GM12878 (cell line): ENCODE data around the gene IL4I1. TPM values are rescaled to one million over a fixed set of nuclear protein-coding genes. Genes with fewer than 3 reads are reported as not detected.

Experiments used
- CBX5 ChIP-seq: sonication (generic); IDR thresholded peaks from 2 replicates; pipeline ENCODE4 v1.6.1; 2016; ENCODE audit warnings: low read depth, moderate library complexity, mild to moderate bottlenecking, inconsistent platforms
- CHD2 ChIP-seq: IDR thresholded peaks from 2 replicates; pipeline ENCODE4 v1.6.1; 2011; ENCODE audit warnings: low read depth, low read length, improper control_type of control experiment, borderline replicate concordance
- ETV6 ChIP-seq, 2 experiments: fragments of 450-650 bp in 1 of 2; IDR thresholded peaks in 1 of 2; conservative IDR thresholded peaks in 1 of 2; 2 replicates each; pipeline ENCODE4 v1.6.1; 2014; ENCODE audit warnings: antibody characterized with exemption in 1 of 2, borderline replicate concordance in 1 of 2, low read depth in 1 of 2, mild to moderate bottlenecking in 1 of 2, moderate library complexity in 1 of 2
- EZH2 ChIP-seq: IDR thresholded peaks from 2 replicates; pipeline ENCODE4 v1.6.1; 2012; ENCODE audit warnings: low read depth, mild to moderate bottlenecking, control low read depth, inconsistent platforms, low read length, borderline replicate concordance; ENCODE audit not compliant: control insufficient read depth
- HDAC2 ChIP-seq: fragments of 200-600 bp; sonication (generic); IDR thresholded peaks from 2 replicates; pipeline ENCODE4 v1.6.1; 2017
- HSF1 ChIP-seq: fragments of 150-350 bp; IDR thresholded peaks from 2 replicates; pipeline ENCODE4 v1.6.1; 2014; ENCODE audit warnings: mild to moderate bottlenecking, low read depth, low read length
- JUNB ChIP-seq: IDR thresholded peaks from 2 replicates; pipeline ENCODE4 v1.6.1; 2016; ENCODE audit warnings: antibody characterized with exemption, mild to moderate bottlenecking
- MEF2A ChIP-seq: IDR thresholded peaks from 2 replicates; pipeline ENCODE4 v1.6.1; 2011; ENCODE audit warnings: low read depth, mild to moderate bottlenecking, low read length, moderate library complexity; ENCODE audit not compliant: insufficient read depth
- MXI1 ChIP-seq: fragments of 150-350 bp; IDR thresholded peaks from 2 replicates; pipeline ENCODE4 v1.6.1; 2011; ENCODE audit warnings: low read depth, mild to moderate bottlenecking, inconsistent platforms, low read length, improper control_type of control experiment
- MYC ChIP-seq: IDR thresholded peaks from 2 replicates; pipeline ENCODE4 v1.6.1; 2011; ENCODE audit warnings: mild to moderate bottlenecking, low read length, moderate library complexity, inconsistent platforms; ENCODE audit not compliant: insufficient read depth, insufficient replicate concordance, insufficient read length, severe bottlenecking
- NBN ChIP-seq: fragments of 450-650 bp; IDR thresholded peaks from 2 replicates; pipeline ENCODE4 v1.6.1; 2016
- PAX5 ChIP-seq: IDR thresholded peaks from 2 replicates; pipeline ENCODE4 v1.6.1; 2011; ENCODE audit warnings: low read depth, low read length, borderline replicate concordance
- POU2F2 ChIP-seq: IDR thresholded peaks from 3 replicates; pipeline ENCODE4 v1.6.1; 2011; ENCODE audit warnings: low read depth, mild to moderate bottlenecking, low read length, borderline replicate concordance
- RELA ChIP-seq: fragments of 450-650 bp; IDR thresholded peaks from 2 replicates; pipeline ENCODE4 v1.8.0; 2014; ENCODE audit warnings: borderline replicate concordance; ENCODE audit not compliant: partially characterized antibody
- REST ChIP-seq: IDR thresholded peaks from 2 replicates; pipeline ENCODE4 v1.6.1; 2012; ENCODE audit warnings: mild to moderate bottlenecking, low read depth, low read length
- RUNX3 ChIP-seq: IDR thresholded peaks from 2 replicates; pipeline ENCODE4 v1.6.1; 2012; ENCODE audit warnings: low read length, inconsistent platforms
- SIN3A ChIP-seq: IDR thresholded peaks from 2 replicates; pipeline ENCODE4 v1.6.1; 2012; ENCODE audit warnings: low read depth, low read length, improper control_type of control experiment
- SIX5 ChIP-seq: IDR thresholded peaks from 2 replicates; pipeline ENCODE4 v1.6.1; 2011; ENCODE audit warnings: mild to moderate bottlenecking, low read depth, low read length, moderate library complexity; ENCODE audit not compliant: severe bottlenecking
- SKIL ChIP-seq: fragments of 450-650 bp; IDR thresholded peaks from 2 replicates; pipeline ENCODE4 v1.6.1; 2017; ENCODE audit warnings: mild to moderate bottlenecking, low read depth, inconsistent platforms; ENCODE audit not compliant: poor library complexity, severe bottlenecking
- SMC3 ChIP-seq: IDR thresholded peaks from 2 replicates; pipeline ENCODE4 v1.6.1; 2011; ENCODE audit warnings: low read length, improper control_type of control experiment, borderline replicate concordance
- SREBF2 ChIP-seq: IDR thresholded peaks from 2 replicates; pipeline ENCODE4 v1.6.1; 2012; ENCODE audit warnings: mild to moderate bottlenecking, low read length
- SUPT20H ChIP-seq: IDR thresholded peaks from 2 replicates; pipeline ENCODE4 v1.6.1; 2011; ENCODE audit warnings: low read depth, mild to moderate bottlenecking, low read length, moderate library complexity, borderline replicate concordance; ENCODE audit not compliant: control insufficient read depth
- TCF3 ChIP-seq: IDR thresholded peaks from 2 replicates; pipeline ENCODE4 v1.6.1; 2012; ENCODE audit warnings: low read depth, mild to moderate bottlenecking, low read length, borderline replicate concordance; ENCODE audit not compliant: insufficient read depth
- polyA plus RNA-seq, 11 experiments: library from polyadenylated mRNA; depleted of rRNA in 4 of 11; unstranded in 6 of 11; stranded (reverse) in 5 of 11; fragments of >200 nt; fragmentation: Nextera tagmentation in 4 of 11; fragmentation: Illumina TruSeq in 1 of 11; extraction: Ambion mirVana in 4 of 11; extraction: Trizol in 1 of 11; gene quantifications; 1 replicate in 1 of 11; 2 replicates in 10 of 11; pipeline versions ENCODE4 v1.2.1 to v1.2.3, GENCODE V29; 2011 to 2016; ENCODE audit warnings: inconsistent platforms in 2 of 11, missing spikeins in 2 of 11, low read depth in 1 of 11
- total RNA-seq, 4 experiments: library from RNA; depleted of rRNA in 3 of 4; stranded (reverse); fragments of >200 nt in 3 of 4; fragmentation: Illumina TruSeq in 1 of 4; extraction: Trizol in 1 of 4; gene quantifications; 2 replicates each; pipeline versions ENCODE4 v1.2.1 to v1.2.3, GENCODE V29; 2013 to 2021

IL4I1 gene
- total and polyA plus RNA-seq, 10 of the 15 experiments (the other 5 are each of a cell fraction or from before 2014, with no cell fraction given) = 0.62 to 83.8 (median 42.8) TPM

GRCh38 chr19:49916839-49917733 is 20.4 kb upstream of the IL4I1 start (continued):
- TF ChIP-seq PAX5 = no peak
- TF ChIP-seq EZH2 = no peak
- no peak for TF ChIP-seq MXI1
- no peak for TF ChIP-seq HSF1
- TF ChIP-seq SMC3 = no peak; the same call in 1 of the 2 replicates
- TF ChIP-seq SIN3A = no peak
- no peak for TF ChIP-seq REST
- no peak for TF ChIP-seq MYC
- no peak for TF ChIP-seq TCF3
- no peak for TF ChIP-seq CBX5
- TF ChIP-seq RUNX3 = no peak
- TF ChIP-seq HDAC2 = no peak
- no peak for TF ChIP-seq SIX5
- TF ChIP-seq SKIL = no peak
- TF ChIP-seq RELA = no peak
- no peak for TF ChIP-seq NBN
- TF ChIP-seq POU2F2 = no peak
- TF ChIP-seq MEF2A = no peak
- TF ChIP-seq CHD2 = no peak
- no peak for TF ChIP-seq ETV6 (conservative IDR thresholded peaks at IDR 0.05 in 1 of 2, IDR thresholded peaks at IDR 0.05 in 1 of 2; ENCODE audit: borderline replicate concordance in 1 of 2, low read depth in 1 of 2)
- TF ChIP-seq SREBF2 = no peak
- TF ChIP-seq SUPT20H = no peak
- no peak for TF ChIP-seq JUNB
